Erythroblast (primary cell): ENCODE measurements around the gene KMT2C.

Experiments
- GATA1 ChIP-seq: IDR thresholded peaks from 2 replicates; pipeline ENCODE4 v1.6.1; 2011; ENCODE audit warnings: low read depth, mild to moderate bottlenecking, control low read depth, low read length, moderate library complexity
- POLR2A ChIP-seq: IDR thresholded peaks from 2 replicates; pipeline ENCODE4 v1.6.1; 2011; ENCODE audit warnings: mild to moderate bottlenecking, low read length

DNA sequence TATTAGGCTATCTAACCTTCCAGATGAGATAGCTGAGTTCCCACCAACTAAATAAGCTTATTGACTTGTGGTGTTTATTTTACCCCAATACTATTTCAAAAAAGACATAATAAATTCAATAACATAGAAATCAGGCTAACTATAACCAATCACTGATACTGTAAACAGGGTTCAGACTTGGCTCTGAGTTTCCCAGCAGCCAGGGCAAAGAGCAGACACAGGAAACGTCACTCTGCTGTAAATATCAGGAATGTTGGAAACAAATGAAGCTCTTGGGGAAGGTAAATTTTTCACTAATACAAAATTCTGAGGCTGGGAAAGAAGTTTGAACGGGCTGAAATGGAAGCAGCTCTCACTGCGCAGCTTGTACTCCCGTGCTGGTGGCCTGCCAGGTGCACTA lies 295.7 kb downstream of the KMT2C start:
- TF ChIP-seq POLR2A (no peak), GATA1 (no peak)
